K562 (cell line): Measurements from ENCODE around the gene SLC30A3. TPM values are rescaled to one million over a fixed set of nuclear protein-coding genes. Genes with fewer than 3 reads are reported as not detected.

ENCODE experiments used
- CHD2 ChIP-seq: IDR thresholded peaks from 2 replicates; pipeline ENCODE4 v1.6.1; 2011; ENCODE audit warnings: low read depth, low read length
- GTF2B ChIP-seq: IDR thresholded peaks from 2 replicates; pipeline ENCODE4 v1.6.1; 2011; ENCODE audit not compliant: insufficient read length; ENCODE audit errors: extremely low read depth
- HCFC1 ChIP-seq: IDR thresholded peaks from 2 replicates; pipeline ENCODE4 v1.6.1; 2012; ENCODE audit warnings: low read depth, low read length, improper control_type of control experiment
- HMG20A ChIP-seq: fragments of 450-650 bp; formaldehyde crosslinking; conservative IDR thresholded peaks from 2 replicates; pipeline ENCODE4 v1.4.0; 2020; ENCODE audit warnings: mild to moderate bottlenecking, mixed read lengths
- MGA ChIP-seq: fragments of 450-650 bp; IDR thresholded peaks from 2 replicates; pipeline ENCODE4 v1.6.1; 2016; ENCODE audit warnings: mild to moderate bottlenecking, moderate library complexity
- PHTF2 ChIP-seq: fragments of 250-450 bp; sonication (Bioruptor Pico); IDR thresholded peaks from 2 replicates; pipeline ENCODE4 v1.5.0; 2021; ENCODE audit warnings: mild to moderate bottlenecking
- RERE ChIP-seq: sonication (generic); formaldehyde crosslinking; IDR thresholded peaks from 2 replicates; pipeline ENCODE4 v1.8.0; 2023; ENCODE audit warnings: missing genetic modification reagents, mild to moderate bottlenecking, borderline replicate concordance
- SMAD3 ChIP-seq: fragments of 450-650 bp; formaldehyde crosslinking; conservative IDR thresholded peaks from 2 replicates; pipeline ENCODE4 v1.4.0; 2020; ENCODE audit warnings: mild to moderate bottlenecking
- ZNF224 ChIP-seq: sonication (generic); formaldehyde crosslinking; IDR thresholded peaks from 2 replicates; pipeline ENCODE4 v1.8.0; 2022; ENCODE audit warnings: mild to moderate bottlenecking, missing genetic modification reagents
- ZNF551 ChIP-seq: fragments of 250-450 bp; sonication (Bioruptor Pico); IDR thresholded peaks from 2 replicates; pipeline ENCODE4 v1.5.0; 2021; ENCODE audit warnings: mild to moderate bottlenecking, moderate library complexity
- polyA plus RNA-seq, 8 experiments: library from polyadenylated mRNA; depleted of rRNA in 4 of 8; stranded (reverse) in 5 of 8; unstranded in 3 of 8; fragments of >200 nt; fragmentation: Nextera tagmentation in 2 of 8; fragmentation: Illumina TruSeq in 1 of 8; extraction: Ambion mirVana in 2 of 8; extraction: Trizol in 1 of 8; gene quantifications; 2 replicates each; pipeline versions ENCODE4 v1.2.1 to v1.2.3, GENCODE V29; 2011 to 2014; ENCODE audit warnings: inconsistent platforms in 1 of 8, missing spikeins in 1 of 8
- total RNA-seq, 7 experiments: library from RNA; depleted of rRNA in 6 of 7; stranded (reverse); fragments of >200 nt in 6 of 7; fragmentation: Illumina TruSeq in 2 of 7; extraction: Trizol in 2 of 7; gene quantifications; 2 replicates each; pipeline versions ENCODE4 v1.2.1 to v1.2.3, GENCODE V29; 2011 to 2021; ENCODE audit warnings: low replicate concordance in 1 of 7

The SLC30A3 gene
- total and polyA plus RNA-seq, 9 of the 15 experiments (the other 6 are each of a cell fraction or from before 2014, with no cell fraction given): 0.03 to 2.7 (median 0.89) TPM; not detected in 1

GRCh38 chr2:27255187-27255586, 7.7 kb downstream of the SLC30A3 start (continued):
- TF ChIP-seq MGA (no peak), ZNF551 (CRISPR knock-in tag) (no peak), CHD2 (no peak), HMG20A (CRISPR knock-in tag) (no peak), PHTF2 (CRISPR knock-in tag) (no peak), SMAD3 (CRISPR knock-in tag) (no peak), HCFC1 (no peak), GTF2B (no peak), RERE (CRISPR knock-in tag) (no peak), ZNF224 (no peak)
